LNCAP (cell line): ENCODE data around the gene NSA2.
A peak's percentile ranks its signal among the peaks of the same experiment; 100 is the strongest.

Experiments used
- TF ChIP-seq, protein P1 (sequence below): fragments of 450-650 bp; IDR thresholded peaks from 2 replicates; pipeline ENCODE4 v1.5.1; 2017; ENCODE audit warnings: mild to moderate bottlenecking

The NSA2 gene

DNA sequence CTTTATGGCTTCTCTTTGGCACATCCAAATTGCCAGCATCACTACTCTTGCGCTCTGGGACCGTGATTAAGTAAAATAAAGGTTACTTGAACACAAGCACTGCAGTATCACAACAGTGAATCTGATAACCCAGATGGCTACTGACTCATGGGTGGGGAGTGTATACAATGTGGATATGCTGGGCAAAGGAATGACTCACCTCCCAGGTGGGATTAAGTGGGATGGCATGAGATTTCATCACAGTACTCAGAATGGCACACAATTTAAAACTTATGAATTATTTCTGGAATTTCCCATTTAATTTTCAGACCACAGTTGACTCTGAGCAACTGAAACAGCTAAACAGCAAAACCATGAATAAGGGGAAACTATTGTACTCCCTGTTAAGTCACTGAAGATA lies 4.5 kb upstream of the NSA2 start:
- TF ChIP-seq, protein P1, sequence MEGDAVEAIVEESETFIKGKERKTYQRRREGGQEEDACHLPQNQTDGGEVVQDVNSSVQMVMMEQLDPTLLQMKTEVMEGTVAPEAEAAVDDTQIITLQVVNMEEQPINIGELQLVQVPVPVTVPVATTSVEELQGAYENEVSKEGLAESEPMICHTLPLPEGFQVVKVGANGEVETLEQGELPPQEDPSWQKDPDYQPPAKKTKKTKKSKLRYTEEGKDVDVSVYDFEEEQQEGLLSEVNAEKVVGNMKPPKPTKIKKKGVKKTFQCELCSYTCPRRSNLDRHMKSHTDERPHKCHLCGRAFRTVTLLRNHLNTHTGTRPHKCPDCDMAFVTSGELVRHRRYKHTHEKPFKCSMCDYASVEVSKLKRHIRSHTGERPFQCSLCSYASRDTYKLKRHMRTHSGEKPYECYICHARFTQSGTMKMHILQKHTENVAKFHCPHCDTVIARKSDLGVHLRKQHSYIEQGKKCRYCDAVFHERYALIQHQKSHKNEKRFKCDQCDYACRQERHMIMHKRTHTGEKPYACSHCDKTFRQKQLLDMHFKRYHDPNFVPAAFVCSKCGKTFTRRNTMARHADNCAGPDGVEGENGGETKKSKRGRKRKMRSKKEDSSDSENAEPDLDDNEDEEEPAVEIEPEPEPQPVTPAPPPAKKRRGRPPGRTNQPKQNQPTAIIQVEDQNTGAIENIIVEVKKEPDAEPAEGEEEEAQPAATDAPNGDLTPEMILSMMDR: no peak

DNA sequence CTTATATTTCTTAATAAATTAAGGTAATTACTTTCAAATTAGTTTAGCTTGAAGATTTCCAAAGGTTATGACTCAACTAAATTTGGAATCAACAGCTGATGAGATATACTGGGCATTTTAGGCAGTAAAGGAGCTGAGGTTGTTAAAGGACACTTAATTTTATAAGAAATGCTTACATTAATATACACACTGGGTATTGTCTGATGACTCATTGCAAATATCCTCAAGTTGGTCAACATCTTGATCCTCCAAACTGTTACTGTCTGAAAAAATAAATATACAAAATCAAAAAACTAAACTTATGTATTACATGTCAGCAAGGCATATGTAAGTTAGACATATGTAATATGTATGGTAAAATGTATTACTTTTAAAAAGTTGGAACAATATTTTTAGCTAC lies 3.5 kb upstream of the NSA2 start:
- TF ChIP-seq, protein P1: no peak

DNA sequence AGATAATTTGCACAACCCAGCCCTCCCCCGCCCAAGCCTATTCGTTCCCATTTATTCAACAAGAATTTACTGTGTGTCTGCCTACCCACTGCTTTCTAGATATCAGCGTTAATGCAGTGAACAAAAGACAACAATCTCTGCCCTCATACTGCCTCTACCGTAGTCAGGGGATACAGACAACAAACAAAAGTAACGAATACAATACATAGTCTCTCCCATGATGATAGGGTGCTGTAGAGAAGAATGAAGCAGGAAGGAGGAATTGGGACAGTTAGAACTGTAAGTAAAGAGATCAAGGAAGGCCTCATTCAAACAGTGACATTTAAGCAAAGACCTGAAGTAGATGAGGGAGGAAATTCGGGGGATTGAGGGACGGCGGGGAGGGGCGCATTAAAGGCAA lies 1.8 kb upstream of the NSA2 start:
- TF ChIP-seq, protein P1: no peak

DNA sequence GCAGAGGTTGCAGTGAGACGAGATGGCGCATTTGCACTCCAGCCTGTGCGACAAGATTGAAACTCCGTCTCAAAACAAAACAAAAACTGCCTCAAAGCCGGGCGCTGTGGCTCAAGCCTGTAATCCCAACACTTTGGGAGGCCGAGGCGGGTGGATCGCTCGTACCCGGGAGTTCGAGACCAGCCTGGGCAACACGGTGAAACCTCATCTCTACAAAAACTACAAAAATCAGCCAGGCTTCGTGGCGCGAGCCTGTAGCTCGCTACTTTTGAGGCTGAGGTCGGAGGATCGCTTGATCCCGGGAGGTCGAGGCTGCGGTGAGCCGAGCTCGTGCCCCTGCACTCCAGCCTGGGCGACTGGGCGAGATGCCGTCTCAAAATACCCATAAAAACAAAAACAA lies 1.1 kb upstream of the NSA2 start:
- TF ChIP-seq, protein P1: no peak

DNA sequence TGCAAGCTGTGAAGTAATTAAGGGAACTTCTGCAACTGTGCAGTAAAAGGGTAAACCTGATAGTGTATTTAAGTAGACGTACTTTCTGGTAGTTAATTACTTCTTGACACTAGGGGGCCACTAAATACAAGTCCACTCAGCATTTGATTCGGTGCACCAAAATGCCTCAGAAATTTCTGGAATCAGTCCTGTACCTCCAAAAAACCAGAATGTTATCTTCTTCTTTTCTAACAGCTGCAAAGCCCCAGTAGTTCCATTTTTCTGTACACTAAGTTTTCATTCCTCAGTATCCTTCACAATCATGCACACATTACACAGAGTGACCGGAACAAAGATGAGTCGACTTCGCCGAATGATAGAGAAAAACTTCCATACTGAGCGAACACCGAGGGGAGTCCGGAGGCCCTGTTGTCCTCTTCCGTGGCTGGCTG lies 616 bp upstream of the NSA2 start:
- TF ChIP-seq, protein P1: peak; percentile 44

DNA sequence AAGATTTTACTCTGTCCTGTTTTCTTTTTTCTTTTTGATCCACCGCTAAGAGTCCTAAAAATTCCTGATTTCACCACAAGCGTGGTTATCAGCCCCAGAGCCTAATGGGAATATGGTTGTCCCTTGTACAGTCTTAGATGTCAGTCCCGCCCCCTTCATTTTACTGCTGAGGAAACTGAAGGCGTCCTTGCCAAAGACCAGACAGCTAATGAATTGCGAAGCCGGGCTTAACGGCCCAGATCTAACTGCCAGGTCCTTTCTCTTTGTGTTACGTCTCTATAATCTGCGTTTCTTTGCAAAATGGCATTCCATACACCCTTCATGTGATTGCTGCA lies 497 bp downstream of the NSA2 start:
- TF ChIP-seq, protein P1: no peak

DNA sequence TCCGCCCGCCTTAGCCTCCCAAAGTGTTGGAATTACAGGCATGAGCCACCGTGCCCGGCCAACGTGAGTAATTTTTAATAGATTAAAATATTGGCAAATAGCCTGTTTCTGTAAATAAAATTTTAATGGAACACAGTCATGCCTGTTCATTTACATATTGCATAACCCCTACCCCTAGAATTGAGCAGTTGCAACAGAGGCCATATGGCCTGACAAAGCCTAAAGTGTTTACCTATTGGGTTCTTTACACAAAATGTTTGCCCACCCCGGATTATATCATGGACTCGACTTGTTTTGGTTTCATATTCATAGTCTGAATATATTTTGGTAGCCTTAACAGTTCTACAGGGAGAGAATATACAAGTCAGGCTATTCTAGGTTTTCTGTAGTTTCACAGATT lies 5.3 kb downstream of the NSA2 start:
- TF ChIP-seq, protein P1: no peak

DNA sequence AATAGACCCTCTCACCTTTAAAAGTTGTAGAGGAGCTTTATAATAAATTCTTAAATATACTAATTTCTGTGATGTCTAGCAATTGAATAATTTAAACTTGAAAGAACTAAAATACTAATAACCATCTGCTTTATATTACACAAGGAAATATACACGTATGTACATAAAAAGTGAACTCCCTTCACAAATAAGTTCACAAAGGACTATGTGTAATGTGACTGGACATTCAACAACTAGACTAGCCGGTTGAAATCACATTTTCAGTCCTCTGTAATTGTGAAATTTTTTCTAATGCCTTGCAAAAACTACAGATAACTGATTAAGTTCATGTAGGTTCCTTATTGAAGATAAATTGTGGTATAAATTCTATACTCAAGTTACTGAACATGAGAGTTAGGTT lies 11.6 kb downstream of the NSA2 start:
- TF ChIP-seq, protein P1: no peak
